Panc1 (cell line): Measurements from ENCODE around the gene DACH1. TPM values are rescaled to one million over a fixed set of nuclear protein-coding genes. Genes with fewer than 3 reads are reported as not detected.
"Not testable (repeated sequence)": the region's sequence is repeated elsewhere in the genome, so short reads cannot be mapped to it uniquely, and the experiment has no call there.

Experiments used
- ATAC-seq: fragments of 200-7000 bp; cut with Tn5 transposase; 2 replicates; pipeline ENCODE4 v1.9.1; 2020; ENCODE audit warnings: mild to moderate bottlenecking, moderate library complexity
- BruUV-seq: library from RNA; stranded (reverse); fragments of 400-500 nt; replicated peaks from 2 replicates; lab custom pipeline; 2021; lab: Mats Ljungman, UMichigan
- CTCF ChIA-PET: fragments of 300-600 bp; sonication (Branson Sonifier 250); formaldehyde crosslinking; loops from one replicate; lab custom pipeline; 2022; ENCODE audit warnings: antibody characterized with exemption; lab: Charles Lee
- POLR2A ChIA-PET: fragments of 300-600 bp; sonication (Branson Sonifier 250); formaldehyde crosslinking; loops from one replicate; lab custom pipeline; 2022; ENCODE audit warnings: antibody characterized with exemption; lab: Charles Lee
- DNase-seq: peaks from one replicate; pipeline ENCODE4 v3.0.0-alpha.2; 2010; ENCODE audit warnings: low read depth, low spot score
- H3K27ac ChIP-seq: 2 replicates; pipeline ENCODE4 v1.5.1; 2011; ENCODE audit warnings: mild to moderate bottlenecking, low read length, inconsistent platforms
- H3K27me3 ChIP-seq: fragments of 200-500 bp; sonication (Bioruptor generic); 2 replicates; pipeline ENCODE4 v1.6.0; 2014; ENCODE audit warnings: low read length, inconsistent platforms; ENCODE audit not compliant: control insufficient read depth, insufficient read depth
- H3K36me3 ChIP-seq: fragments of 200-500 bp; sonication (Bioruptor generic); 2 replicates; pipeline ENCODE4 v1.5.1; 2014; ENCODE audit warnings: inconsistent platforms, mild to moderate bottlenecking, low read length, moderate library complexity; ENCODE audit not compliant: control insufficient read depth, insufficient read depth
- H3K4me1 ChIP-seq: 2 replicates; pipeline ENCODE4 v1.5.1; 2011; ENCODE audit warnings: inconsistent platforms, mild to moderate bottlenecking, low read length, moderate library complexity; ENCODE audit not compliant: control insufficient read depth, insufficient read depth
- H3K4me3 ChIP-seq, 2 experiments: 2 replicates each; pipeline ENCODE4 v1.5.1; 2011 to 2012; ENCODE audit warnings: low read depth in 2 of 2, low read length in 2 of 2, mild to moderate bottlenecking in 2 of 2, inconsistent platforms in 1 of 2, moderate library complexity in 1 of 2
- H3K9me3 ChIP-seq: fragments of 200-500 bp; sonication (Bioruptor generic); 2 replicates; pipeline ENCODE4 v1.5.1; 2014; ENCODE audit warnings: low read depth, mild to moderate bottlenecking, inconsistent platforms, low read length, moderate library complexity; ENCODE audit not compliant: control insufficient read depth, insufficient read depth
- POLR2AphosphoS5 ChIP-seq: IDR thresholded peaks from 2 replicates; pipeline ENCODE4 v1.6.1; 2012; ENCODE audit warnings: mild to moderate bottlenecking, low read depth, low read length, moderate library complexity
- SIN3A ChIP-seq: IDR thresholded peaks from 2 replicates; pipeline ENCODE4 v1.6.1; 2012; ENCODE audit warnings: low read depth, mild to moderate bottlenecking, low read length, moderate library complexity, borderline replicate concordance; ENCODE audit not compliant: insufficient read depth
- TCF7L2 ChIP-seq: IDR thresholded peaks from 2 replicates; pipeline ENCODE4 v1.6.1; 2011; ENCODE audit warnings: mild to moderate bottlenecking, low read depth, low read length, inconsistent platforms
- in situ Hi-C: cut with HindIII; loops from 2 replicates; pipeline ENCODE4 v1.10.0; 2016; ENCODE audit warnings: low sequenced_read_pairs, low pct_unique_long_range_greater_than_20kb
- intact Hi-C: fragments of 100-400 bp; cut with micrococcal nuclease; formaldehyde crosslinking; loops from one replicate; pipeline ENCODE4 v1.10.0; 2022; ENCODE audit not compliant: unreplicated experiment
- total RNA-seq: library from RNA; stranded (reverse); gene quantifications from one replicate; pipeline ENCODE4 v1.2.1, GENCODE V29; 2021; ENCODE audit not compliant: unreplicated experiment
- TF ChIP-seq, protein P1 (sequence below): fragments of 450-650 bp; IDR thresholded peaks from 2 replicates; pipeline ENCODE4 v1.5.1; 2017; ENCODE audit warnings: mild to moderate bottlenecking
- TF ChIP-seq, protein P2 (sequence below), 2 experiments: IDR thresholded peaks; 2 replicates each; pipeline ENCODE4 v1.6.1; 2011 to 2012; ENCODE audit warnings: low read depth in 2 of 2, control low read depth in 1 of 2, low read length in 1 of 2, mild to moderate bottlenecking in 1 of 2, moderate library complexity in 1 of 2; ENCODE audit not compliant: insufficient read depth in 1 of 2

DACH1 gene
- total RNA-seq, 1 experiment from 2014 or later, result 0.54 TPM

DNA sequence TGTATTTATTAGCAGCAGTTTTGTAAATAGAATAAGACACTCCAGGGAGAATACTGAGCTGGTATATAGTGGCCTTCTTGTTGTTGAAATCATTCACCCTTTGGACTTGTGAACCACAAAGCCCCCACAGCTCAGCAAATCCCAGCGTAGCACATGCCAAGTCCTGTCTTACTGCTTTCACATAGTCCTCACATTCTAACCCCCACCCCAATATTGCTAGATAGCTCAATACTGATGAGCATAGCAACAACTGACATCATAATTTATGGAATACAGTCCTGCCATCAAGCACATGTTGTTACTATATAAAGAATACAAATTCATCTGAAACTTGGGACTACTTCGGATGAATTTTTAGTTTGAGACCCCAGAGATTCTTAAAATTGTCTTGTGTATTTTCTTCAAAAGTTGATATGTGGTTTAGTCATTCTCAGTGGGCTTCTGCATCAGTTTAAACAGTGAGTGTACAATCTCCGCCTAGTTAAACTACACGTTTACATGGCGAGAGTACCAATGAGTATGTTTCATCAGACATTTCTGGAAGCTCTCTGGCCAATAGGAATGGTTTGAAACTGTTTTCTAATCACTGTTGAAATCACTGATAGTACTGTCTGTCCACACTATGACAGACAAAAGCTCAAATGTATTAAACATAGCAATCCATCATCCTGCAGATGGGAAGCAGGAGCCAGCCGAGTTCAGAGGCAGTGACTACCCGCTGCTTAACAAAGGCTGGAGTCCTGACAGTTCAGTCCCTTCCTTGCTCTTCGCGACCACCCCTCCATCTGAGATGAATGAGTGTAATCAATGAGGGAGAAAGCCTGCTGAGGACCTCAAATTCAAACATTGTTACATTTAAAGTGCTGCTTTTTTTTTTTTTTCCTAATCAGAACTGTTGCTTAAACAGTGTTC lies 15.2 kb downstream of the DACH1 start (continued):
- no peak for TF ChIP-seq TCF7L2

DNA sequence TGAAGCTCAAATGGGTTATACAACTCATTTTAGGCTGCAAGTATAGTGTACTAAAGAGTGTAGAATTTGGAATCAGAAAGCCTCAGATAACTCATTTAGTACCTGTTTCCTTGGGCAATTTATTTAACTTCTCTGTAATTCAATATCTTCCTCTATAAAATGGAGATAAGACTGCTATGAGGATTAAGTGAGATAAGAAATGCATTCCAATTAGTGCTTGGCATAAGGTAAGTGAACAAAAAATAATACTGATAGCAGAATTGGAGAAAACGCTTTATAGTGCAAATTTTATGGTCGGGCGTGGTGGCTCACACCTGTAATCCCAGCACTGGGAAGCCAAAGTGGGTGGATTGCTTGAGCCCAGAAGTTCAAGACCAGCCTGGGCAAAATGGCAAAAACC lies 25.0 kb downstream of the DACH1 start:
- Histone ChIP-seq H3K27ac (no peak overlapping the region), H3K4me1 (no peaks in the 10 kb centered on the region), H3K36me3 (no peaks in the 10 kb centered on the region), H3K27me3 (no peaks in the 10 kb centered on the region), H3K4me3 (no peak overlapping the region), H3K9me3 (no peaks in the 10 kb centered on the region)
- no peak for TF ChIP-seq POLR2AphosphoS5
- TF ChIP-seq, protein P1, sequence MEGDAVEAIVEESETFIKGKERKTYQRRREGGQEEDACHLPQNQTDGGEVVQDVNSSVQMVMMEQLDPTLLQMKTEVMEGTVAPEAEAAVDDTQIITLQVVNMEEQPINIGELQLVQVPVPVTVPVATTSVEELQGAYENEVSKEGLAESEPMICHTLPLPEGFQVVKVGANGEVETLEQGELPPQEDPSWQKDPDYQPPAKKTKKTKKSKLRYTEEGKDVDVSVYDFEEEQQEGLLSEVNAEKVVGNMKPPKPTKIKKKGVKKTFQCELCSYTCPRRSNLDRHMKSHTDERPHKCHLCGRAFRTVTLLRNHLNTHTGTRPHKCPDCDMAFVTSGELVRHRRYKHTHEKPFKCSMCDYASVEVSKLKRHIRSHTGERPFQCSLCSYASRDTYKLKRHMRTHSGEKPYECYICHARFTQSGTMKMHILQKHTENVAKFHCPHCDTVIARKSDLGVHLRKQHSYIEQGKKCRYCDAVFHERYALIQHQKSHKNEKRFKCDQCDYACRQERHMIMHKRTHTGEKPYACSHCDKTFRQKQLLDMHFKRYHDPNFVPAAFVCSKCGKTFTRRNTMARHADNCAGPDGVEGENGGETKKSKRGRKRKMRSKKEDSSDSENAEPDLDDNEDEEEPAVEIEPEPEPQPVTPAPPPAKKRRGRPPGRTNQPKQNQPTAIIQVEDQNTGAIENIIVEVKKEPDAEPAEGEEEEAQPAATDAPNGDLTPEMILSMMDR, result no peak
- TF ChIP-seq, protein P2, sequence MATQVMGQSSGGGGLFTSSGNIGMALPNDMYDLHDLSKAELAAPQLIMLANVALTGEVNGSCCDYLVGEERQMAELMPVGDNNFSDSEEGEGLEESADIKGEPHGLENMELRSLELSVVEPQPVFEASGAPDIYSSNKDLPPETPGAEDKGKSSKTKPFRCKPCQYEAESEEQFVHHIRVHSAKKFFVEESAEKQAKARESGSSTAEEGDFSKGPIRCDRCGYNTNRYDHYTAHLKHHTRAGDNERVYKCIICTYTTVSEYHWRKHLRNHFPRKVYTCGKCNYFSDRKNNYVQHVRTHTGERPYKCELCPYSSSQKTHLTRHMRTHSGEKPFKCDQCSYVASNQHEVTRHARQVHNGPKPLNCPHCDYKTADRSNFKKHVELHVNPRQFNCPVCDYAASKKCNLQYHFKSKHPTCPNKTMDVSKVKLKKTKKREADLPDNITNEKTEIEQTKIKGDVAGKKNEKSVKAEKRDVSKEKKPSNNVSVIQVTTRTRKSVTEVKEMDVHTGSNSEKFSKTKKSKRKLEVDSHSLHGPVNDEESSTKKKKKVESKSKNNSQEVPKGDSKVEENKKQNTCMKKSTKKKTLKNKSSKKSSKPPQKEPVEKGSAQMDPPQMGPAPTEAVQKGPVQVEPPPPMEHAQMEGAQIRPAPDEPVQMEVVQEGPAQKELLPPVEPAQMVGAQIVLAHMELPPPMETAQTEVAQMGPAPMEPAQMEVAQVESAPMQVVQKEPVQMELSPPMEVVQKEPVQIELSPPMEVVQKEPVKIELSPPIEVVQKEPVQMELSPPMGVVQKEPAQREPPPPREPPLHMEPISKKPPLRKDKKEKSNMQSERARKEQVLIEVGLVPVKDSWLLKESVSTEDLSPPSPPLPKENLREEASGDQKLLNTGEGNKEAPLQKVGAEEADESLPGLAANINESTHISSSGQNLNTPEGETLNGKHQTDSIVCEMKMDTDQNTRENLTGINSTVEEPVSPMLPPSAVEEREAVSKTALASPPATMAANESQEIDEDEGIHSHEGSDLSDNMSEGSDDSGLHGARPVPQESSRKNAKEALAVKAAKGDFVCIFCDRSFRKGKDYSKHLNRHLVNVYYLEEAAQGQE (IDR thresholded peaks at IDR 0.05; ENCODE audit: insufficient read depth in 1 of 2, low read depth in 2 of 2, low read length in 1 of 2), result no peak
- TF ChIP-seq TCF7L2, result no peak
- no peak for TF ChIP-seq SIN3A
- ATAC-seq (no peak), DNase-seq (no peak)
- BruUV-seq, result no TSS peak
- intact Hi-C loops (no loop called here), in situ Hi-C loops (no loop called here)
- ChIA-PET POLR2A (no interaction called here), CTCF (no interaction called here)

DNA sequence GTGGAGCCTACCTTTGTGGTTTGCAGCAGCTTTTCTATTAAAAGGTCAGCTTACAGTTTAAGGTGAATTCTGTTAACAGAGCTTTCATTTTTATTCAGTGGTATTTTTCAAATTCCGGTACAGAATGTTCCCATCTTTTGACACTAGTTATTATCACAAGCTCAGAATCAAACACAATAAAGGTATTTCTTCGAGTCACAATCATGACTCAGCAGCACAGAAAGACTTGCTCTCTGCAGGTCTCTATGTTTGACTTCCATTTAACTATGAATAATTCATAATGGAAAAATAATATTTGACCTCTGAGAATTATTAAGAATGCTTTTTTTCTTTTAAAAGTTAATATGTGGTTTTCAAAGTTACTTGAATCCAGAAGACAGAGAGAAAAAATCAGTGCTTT lies 28.2 kb downstream of the DACH1 start:
- ChIA-PET CTCF (no interaction called here), POLR2A (no interaction called here)
- in situ Hi-C loops, result no loop called here
- no peak for DNase-seq
- no peak overlapping the region for H3K4me3 ChIP-seq
- intact Hi-C loops, result no loop called here
- TF ChIP-seq, protein P1, result no peak
- no peak for TF ChIP-seq SIN3A
- no peak for TF ChIP-seq POLR2AphosphoS5
- H3K4me1 ChIP-seq, result no peaks in the 10 kb centered on the region
- no peak overlapping the region for H3K27ac ChIP-seq
- no peaks in the 10 kb centered on the region for H3K27me3 ChIP-seq
- H3K36me3 ChIP-seq, result no peaks in the 10 kb centered on the region
- no peak for ATAC-seq
- no peaks in the 10 kb centered on the region for H3K9me3 ChIP-seq
- BruUV-seq, result no TSS peak

DNA sequence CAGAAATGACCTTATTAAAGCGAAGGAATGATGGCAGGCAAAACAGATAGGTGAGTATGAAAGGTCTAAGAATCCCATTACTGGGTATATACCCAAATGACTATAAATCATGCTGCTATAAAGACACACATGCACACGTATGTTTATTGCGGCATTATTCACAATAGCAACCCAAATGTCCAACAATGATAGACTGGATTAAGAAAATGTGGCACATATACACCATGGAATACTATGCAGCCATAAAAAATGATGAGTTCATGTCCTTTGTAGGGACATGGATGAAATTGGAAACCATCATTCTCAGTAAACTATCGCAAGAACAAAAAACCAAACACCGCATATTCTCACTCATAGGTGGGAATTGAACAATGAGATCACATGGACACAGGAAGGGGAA lies 29.4 kb downstream of the DACH1 start:
- BruUV-seq, intact Hi-C loops, DNase-seq, POLR2A ChIA-PET, ATAC-seq, H3K36me3 ChIP-seq, H3K27me3 ChIP-seq, H3K27ac ChIP-seq, H3K4me3 ChIP-seq, H3K4me1 ChIP-seq, H3K9me3 ChIP-seq, CTCF ChIA-PET, in situ Hi-C loops: not testable (repeated sequence)
